Heart left ventricle (tissue), 16 donors: ENCODE data around the gene SP3. TPM values are rescaled to one million over a fixed set of nuclear protein-coding genes. Genes with fewer than 3 reads are reported as not detected.
A peak's percentile ranks its signal among the peaks of the same experiment; 100 is the strongest.

Experiments
- ATAC-seq, 4 donors: fragments of 200-7000 bp; cut with Tn5 transposase; one replicate each; pipeline ENCODE4 v1.9.1; 2020 to 2022; ENCODE audit warnings: moderate library complexity in 4 of 4, mild to moderate bottlenecking in 3 of 4, moderate number of reproducible peaks in 1 of 4
- DNase-seq, 5 donors: peaks; one replicate each; pipeline ENCODE4 v3.0.0-alpha.2; 2020
- H3K27ac ChIP-seq, 12 donors: fragments of 200-600 bp; sonication (generic) in 4 of 12; one replicate each; pipeline versions ENCODE4 v1.5.0 to v1.8.0; 2016 to 2022; ENCODE audit warnings: mild to moderate bottlenecking in 2 of 12
- H3K27me3 ChIP-seq, 9 donors: fragments of 200-600 bp; sonication (generic) in 2 of 9; one replicate each; pipeline versions ENCODE4 v1.5.1 to v1.8.0; 2016 to 2022; ENCODE audit warnings: mild to moderate bottlenecking in 3 of 9
- H3K36me3 ChIP-seq, 9 donors: fragments of 200-600 bp; sonication (generic) in 2 of 9; one replicate each; pipeline versions ENCODE4 v1.5.0 to v1.8.0; 2018 to 2022; ENCODE audit warnings: mild to moderate bottlenecking in 2 of 9
- H3K4me1 ChIP-seq, 12 donors: fragments of 200-600 bp; sonication (generic) in 4 of 12; one replicate each; pipeline versions ENCODE4 v1.5.0 to v1.8.0; 2016 to 2022; ENCODE audit warnings: mild to moderate bottlenecking in 3 of 12
- H3K4me3 ChIP-seq, 12 donors: fragments of 200-600 bp; sonication (generic) in 4 of 12; one replicate each; pipeline versions ENCODE4 v1.5.0 to v1.8.0; 2017 to 2022; ENCODE audit warnings: mild to moderate bottlenecking in 9 of 12, moderate library complexity in 4 of 12
- H3K9me3 ChIP-seq, 12 donors: fragments of 200-600 bp; sonication (generic) in 4 of 12; one replicate each; pipeline versions ENCODE4 v1.5.0 to v1.8.0; 2016 to 2022; ENCODE audit warnings: mild to moderate bottlenecking in 1 of 12
- CTCF ChIP-seq, 12 donors: fragments of 200-600 bp; sonication (generic) in 4 of 12; IDR thresholded peaks; one replicate each; pipeline versions ENCODE4 v1.5.0 to v1.8.0; 2018 to 2022; ENCODE audit warnings: antibody characterized with exemption in 12 of 12, mild to moderate bottlenecking in 5 of 12
- POLR2A ChIP-seq, 2 donors: fragments of 450-650 bp; IDR thresholded peaks; one replicate each; pipeline ENCODE4 v1.6.1; 2017; ENCODE audit warnings: antibody characterized with exemption in 2 of 2, mild to moderate bottlenecking in 2 of 2, moderate library complexity in 2 of 2
- WGBS, 4 donors: extraction: QIAGEN DNeasy Blood & Tissue Kit in 2 of 4; methylation state at CpG; one replicate each; pipeline versions ENCODE4 v1.1.5 to v1.1.7; 2013 to 2018; 5-methylcytosine and 5-hydroxymethylcytosine counted together
- intact Hi-C, 10 donors: fragments of 100-400 bp; cut with DNase I; formaldehyde crosslinking; loops; one replicate each; pipeline versions ENCODE4 v1.11.1 to v1.14.2; 2022
- polyA plus RNA-seq, 2 donors: library from polyadenylated mRNA; stranded (reverse); fragments of 200-250 nt; gene quantifications; one replicate each; pipeline ENCODE4 v1.2.3, GENCODE V29; 2013
- total RNA-seq, 9 donors: library from RNA; depleted of rRNA in 2 of 9; stranded (reverse); fragments of >200 nt in 2 of 9; fragmentation: NEBNext Ultra II Directional in 3 of 9; extraction: Animal tissue kit (Norgen Biotek cat#: 25700) in 3 of 9; gene quantifications; one replicate each; pipeline versions ENCODE4 v1.1.0 to v1.2.4, GENCODE V29; 2016 to 2023
- donor health status: ischemic (EF 13 %, LVEDD 7.1; RV severe dilation, severe dysfunction).
- donor health status: healthy with polysubstance abuse.
- donor health status: DM: no; HTN: yes; CAD: no.
- donor health status: DM: no; HTN: no; CAD: no.
- donor health status: ischemic (EF 25% LVEDD 6.9; RV normal size, moderate dysfunction).
- donor health status: ischemic (EF 25% LVEDD 5.7; RV mildly dilated, moderate dysfunction).
- donor health status: healthy.
- donor health status: DM: yes; HTN: yes; CAD: no.
- donor health status: ischemic (EF 35%, LVEDD 5.7; RV mildly dilated, moderate dysfunction).
- donor health status: nonischemic (EF 11% LVEDD 7.7; RV severe dilation, severe dysfunction).
- donor health status: DM: yes; HTN: yes; CAD: no.
- donor health status: PGD.
- donor health status: ischemic (EF 29% LVEDD 5.4; RV normal size, mild dysfunction).
- donor health status: nonischemic (EF 23%, LVEDD 6.1; RV moderate dilation, normal function).

SP3 gene
- total and polyA plus RNA-seq, 11 donors = 6.9 to 61.5 (median 40.2) TPM

GRCh38 chr2:173964565-173965371 is 405 bp downstream of the SP3 start:
- 1% methylated on average over 33 to 75 of the region's 84 CpGs for WGBS, 4 donors
- peaks cover 0 to 42% (median 24%) of the 10 kb centered on the region in 12 donors for H3K4me1 ChIP-seq
- peaks cover 0 to 11% (median 0%) of the 10 kb centered on the region in 12 donors for H3K9me3 ChIP-seq
- H3K27me3 ChIP-seq = no peaks in the 10 kb centered on the region
- H3K4me3 ChIP-seq = peak overlapping the region; percentile 72 to 100 (median 96)
- TF ChIP-seq POLR2A (IDR thresholded peaks at IDR 0.05) (no peak), CTCF (IDR thresholded peaks at IDR 0.05) (no peak)
- DNase-seq (peak; percentile 92 to 95 (median 93)), ATAC-seq (peak; percentile 62 to 85 (median 75))
- peak overlapping the region; percentile 97 to 100 (median 100) for H3K27ac ChIP-seq
- intact Hi-C loops = loop anchor here in 8 of 10 donors (1.0 to 10.0 kb wide), 8 partner anchors 27 to 370 kb away; partner anchors contain the start of gene SP9 (in 1 of the 8)
- peaks cover 0 to 12% (median 0%) of the 10 kb centered on the region in 9 donors for H3K36me3 ChIP-seq

GRCh38 chr2:173963817-173964564 is 1.2 kb downstream of the SP3 start:
- intact Hi-C loops = loop anchor here in 6 of 10 donors (2.0 to 10.0 kb wide), 7 partner anchors 33 to 371 kb away; partner anchors contain the start of gene SP9 (in 1 of the 6)
- Histone ChIP-seq H3K27ac (peak overlapping the region; percentile 97 to 100 (median 100)), H3K36me3 (peaks cover 0 to 12% (median 0%) of the 10 kb centered on the region in 9 donors), H3K27me3 (no peaks in the 10 kb centered on the region), H3K4me1 (peaks cover 0 to 50% (median 23%) of the 10 kb centered on the region in 12 donors), H3K4me3 (peak overlapping the region; percentile 72 to 100 (median 96)), H3K9me3 (peaks cover 0 to 11% (median 0%) of the 10 kb centered on the region in 12 donors)
- DNase-seq (peak; percentile 92 to 95 (median 94)), ATAC-seq (peak; percentile 44 to 75 (median 64))
- peak in 1 of 2 donors; percentile 67 for TF ChIP-seq POLR2A (IDR thresholded peaks at IDR 0.05)
- no peak for TF ChIP-seq CTCF (IDR thresholded peaks at IDR 0.05)
- 0 to 1% (median 0%) methylated on average over 6 to 86 of the region's 87 CpGs for WGBS, 4 donors

- peak overlapping the region; percentile 72 to 100 (median 96) for H3K4me3 ChIP-seq
- no peaks in the 10 kb centered on the region for H3K27me3 ChIP-seq
- H3K36me3 ChIP-seq = peaks cover 0 to 12% (median 0%) of the 10 kb centered on the region in 9 donors
- TF ChIP-seq POLR2A (IDR thresholded peaks at IDR 0.05) = no peak
- peak in 8 of 12 donors; percentile 6 to 49 (median 26) for TF ChIP-seq CTCF (IDR thresholded peaks at IDR 0.05)
- 0 to 1% (median 0%) methylated on average over 9 to 44 of the region's 44 CpGs for WGBS, 4 donors
- H3K9me3 ChIP-seq = peaks cover 0 to 11% (median 0%) of the 10 kb centered on the region in 12 donors
- DNase-seq = no peak
- H3K4me1 ChIP-seq = peaks cover 0 to 56% (median 29%) of the 10 kb centered on the region in 12 donors
- H3K27ac ChIP-seq = peak overlapping the region; percentile 97 to 100 (median 100)
- no peak for ATAC-seq
- intact Hi-C loops = loop anchor here in 4 of 10 donors (5.0 to 10.0 kb wide), 4 partner anchors 34 to 371 kb away; partner anchors contain the start of gene SP9 (in 1 of the 4)
Measured at GRCh38 chr2:173963323-173963816, 1.8 kb downstream of the SP3 start.
